Measurements from ENCODE around the gene LPP.

The LPP gene

DNA sequence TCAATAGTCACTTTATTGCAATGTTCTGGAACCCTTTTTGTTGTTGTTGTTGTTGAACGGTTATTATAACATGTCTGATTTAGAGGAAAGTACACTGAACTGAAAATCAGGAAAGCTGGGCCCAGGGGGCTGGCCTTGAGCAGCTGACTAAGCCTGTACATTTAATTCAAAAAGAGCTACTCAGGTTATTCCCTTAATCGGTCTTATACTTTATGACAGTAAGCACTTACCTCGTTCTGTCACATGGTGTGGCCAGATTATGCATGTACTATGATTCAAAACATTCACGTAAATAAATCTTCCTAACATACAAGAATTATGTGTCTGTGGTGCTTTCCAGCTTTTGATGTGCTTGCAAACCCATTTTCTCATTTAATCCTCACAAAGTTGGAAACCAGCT lies 635.3 kb downstream of the LPP start:
- DNase-seq, result no peak

DNA sequence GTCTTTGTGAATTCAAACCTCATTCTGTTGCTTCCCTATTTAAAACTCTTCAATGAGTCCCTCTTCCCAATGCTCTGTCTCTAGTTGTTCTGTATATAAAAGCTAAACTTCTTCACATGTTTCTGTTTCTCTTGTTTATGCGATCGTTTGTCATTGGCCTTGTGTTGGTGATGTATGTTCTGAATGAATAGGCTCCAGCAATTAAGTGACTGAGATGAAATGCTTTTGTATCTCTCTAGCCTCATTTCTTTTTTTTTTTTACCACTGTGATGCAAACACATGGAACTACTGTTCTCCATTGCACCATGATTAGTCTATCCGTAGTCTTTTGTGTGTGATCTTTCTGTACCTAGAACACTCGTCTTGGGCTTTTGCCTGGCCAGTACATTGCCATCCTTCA lies 637.4 kb downstream of the LPP start:
- no peak for DNase-seq

- DNase-seq, result no peak
Measured at GRCh38 chr3:188792793-188793192, 638.8 kb downstream of the LPP start.

- DNase-seq, result no peak
Measured at GRCh38 chr3:188796122-188796631, 642.2 kb downstream of the LPP start.

- DNase-seq, result no peak
Measured at GRCh38 chr3:188797045-188797444, 643.1 kb downstream of the LPP start.

- DNase-seq, result no peak
Measured at GRCh38 chr3:188798556-188799145, 644.7 kb downstream of the LPP start.

GRCh38 chr3:188801393-188801792 lies 647.4 kb downstream of the LPP start:
- no peak for DNase-seq

GRCh38 chr3:188802645-188803044 lies 648.7 kb downstream of the LPP start:
- DNase-seq, result no peak

- peak; percentile 18 for DNase-seq
Measured at GRCh38 chr3:188807006-188807405, 653.0 kb downstream of the LPP start.

GRCh38 chr3:188812198-188812597 lies 658.2 kb downstream of the LPP start:
- DNase-seq, result no peak

GRCh38 chr3:188814581-188814980 lies 660.6 kb downstream of the LPP start:
- no peak for DNase-seq

DNA sequence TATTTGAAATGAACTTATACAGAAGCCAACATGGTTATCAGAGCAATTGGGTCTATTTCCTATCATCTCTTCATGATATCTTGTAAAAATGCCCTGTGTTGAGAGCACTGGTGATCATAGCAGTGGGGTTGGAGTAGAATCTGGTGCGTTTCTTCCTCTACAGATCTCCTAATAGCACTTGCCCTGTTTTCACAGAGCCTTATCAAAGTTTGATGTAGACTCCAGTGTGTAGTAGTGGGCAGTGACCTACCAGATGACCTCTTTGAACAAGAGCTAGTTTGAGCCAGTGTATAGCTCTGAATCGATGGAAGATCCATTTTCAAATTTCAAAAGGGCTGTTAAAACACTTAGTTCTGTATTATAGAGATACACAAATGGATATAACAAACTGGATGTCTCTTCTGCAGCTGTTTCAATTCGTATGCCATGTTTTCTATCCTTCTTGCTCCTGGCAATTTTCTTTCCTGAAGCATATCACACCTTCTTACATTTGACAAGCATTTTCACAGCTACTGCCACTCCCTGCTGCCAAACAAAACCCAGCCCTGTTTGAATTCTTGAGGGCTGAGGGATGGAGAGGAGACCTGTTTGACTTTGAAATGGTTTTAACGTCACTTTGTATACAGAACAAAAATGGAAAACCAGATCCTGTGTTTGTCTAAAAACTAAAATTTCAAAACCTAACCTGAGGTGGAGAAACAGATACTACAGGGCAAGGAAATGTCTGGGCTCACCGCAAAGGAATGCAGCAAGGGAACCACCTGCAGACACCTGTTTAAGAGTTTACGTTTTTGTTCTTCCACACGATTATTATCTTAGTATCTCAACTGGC lies 663.4 kb downstream of the LPP start:
- no peak for DNase-seq

- DNase-seq, result no peak
Measured at GRCh38 chr3:188817935-188818269, 663.9 kb downstream of the LPP start.

- DNase-seq, result no peak
Measured at GRCh38 chr3:188818282-188818681, 664.3 kb downstream of the LPP start.

DNA sequence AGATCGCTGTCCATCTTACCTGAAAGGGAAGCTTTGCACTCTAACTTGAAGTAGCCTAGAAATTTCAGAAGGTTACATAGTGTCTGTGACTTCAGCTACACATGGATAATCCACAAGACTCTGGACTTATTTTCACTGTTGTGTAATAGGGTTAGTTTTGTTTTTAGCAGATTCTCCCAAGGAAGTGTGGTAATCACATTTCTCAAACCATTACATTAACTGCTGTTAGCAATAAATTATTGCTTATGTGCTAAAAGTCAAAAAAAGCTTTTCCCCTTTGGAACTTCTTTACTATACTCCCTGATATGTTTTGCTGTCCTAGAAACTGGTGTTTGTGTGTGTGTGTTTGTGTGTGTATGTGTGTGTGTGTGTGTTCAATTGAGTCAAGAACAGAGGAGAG lies 666.0 kb downstream of the LPP start:
- DNase-seq, result no peak

GRCh38 chr3:188822004-188822403 lies 668.0 kb downstream of the LPP start:
- no peak for DNase-seq

- DNase-seq, result no peak
Measured at GRCh38 chr3:188822411-188822810, 668.5 kb downstream of the LPP start.

DNA sequence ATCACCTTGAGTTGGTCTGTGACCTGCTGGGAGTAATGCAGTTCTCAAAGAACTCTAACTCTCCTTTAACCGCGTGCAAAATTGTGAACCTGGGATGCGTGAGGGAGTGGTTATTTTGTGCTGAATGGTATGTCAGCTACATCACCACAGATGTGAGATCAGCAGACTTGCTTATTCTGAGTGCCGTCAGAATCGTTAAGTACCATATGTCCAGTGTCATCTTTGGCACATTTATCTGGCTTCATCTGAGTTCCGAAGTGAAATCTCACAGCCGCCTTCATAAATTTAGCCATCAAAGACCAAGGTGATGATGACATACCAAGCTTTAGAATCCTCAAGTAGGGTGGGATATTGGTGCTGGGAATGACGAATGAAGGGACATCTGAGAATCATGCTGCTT lies 670.6 kb downstream of the LPP start:
- DNase-seq, result no peak

DNA sequence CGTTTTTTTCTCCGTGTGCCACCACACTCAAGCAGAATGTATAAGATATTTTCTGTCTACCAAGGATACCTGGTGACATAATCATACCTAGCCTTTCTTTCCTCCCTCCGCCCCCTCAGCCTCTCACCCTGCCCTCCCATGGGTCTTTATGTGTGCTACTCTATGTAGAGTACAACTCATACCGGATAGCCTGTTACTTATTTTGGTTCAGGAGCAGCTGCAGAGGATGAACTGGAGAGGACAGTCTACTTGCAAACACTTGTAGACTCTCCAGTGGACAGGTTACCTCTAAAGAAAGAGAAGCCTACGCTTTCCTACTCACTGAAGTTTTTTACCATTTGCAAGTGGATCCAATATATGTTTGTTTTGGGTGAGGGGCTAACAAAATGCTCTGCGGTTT lies 671.9 kb downstream of the LPP start:
- DNase-seq, result no peak

DNA sequence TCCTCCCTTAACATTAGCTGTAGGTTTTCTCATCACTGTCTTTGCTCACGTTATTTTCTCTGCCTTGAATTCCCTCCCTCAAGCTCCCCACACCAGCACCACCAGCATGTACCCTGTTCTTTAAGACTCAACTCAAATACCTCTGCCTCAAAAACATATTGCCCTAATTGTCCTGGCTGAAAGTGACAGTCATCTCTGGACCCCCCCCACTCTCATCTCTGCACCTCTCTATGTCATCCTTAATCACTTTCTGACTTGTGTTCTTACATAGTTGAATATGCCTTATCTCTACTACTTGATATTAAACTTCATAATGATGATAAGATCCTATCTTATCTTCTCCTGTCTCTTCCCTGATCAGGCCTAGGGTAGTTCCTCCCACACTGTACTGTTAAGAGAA lies 672.6 kb downstream of the LPP start:
- no peak for DNase-seq

- DNase-seq, result no peak
Measured at GRCh38 chr3:188827103-188827502, 673.1 kb downstream of the LPP start.

GRCh38 chr3:188827576-188827975 lies 673.6 kb downstream of the LPP start:
- DNase-seq, result no peak

DNA sequence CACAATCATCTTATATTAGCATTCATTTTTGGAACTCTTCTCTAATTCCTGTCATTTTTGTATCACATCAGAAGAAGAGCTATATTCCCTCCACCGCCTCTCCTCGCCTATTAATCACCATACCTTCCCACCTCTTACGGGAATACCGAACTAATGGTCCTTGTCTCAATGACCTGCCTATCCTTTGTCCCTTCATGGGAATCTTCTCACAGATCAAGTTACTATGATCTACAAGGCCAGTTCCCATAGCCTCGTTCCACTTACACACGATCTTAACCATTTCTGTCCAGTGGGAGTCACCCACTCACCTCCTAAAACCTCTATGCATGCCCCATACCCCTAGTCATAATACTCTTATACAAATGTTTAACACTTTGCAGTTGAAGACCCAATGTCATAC lies 675.2 kb downstream of the LPP start:
- DNase-seq, result no peak

GRCh38 chr3:188829576-188829975 lies 675.6 kb downstream of the LPP start:
- no peak for DNase-seq

GRCh38 chr3:188830893-188831292 lies 676.9 kb downstream of the LPP start:
- DNase-seq, result no peak

Data from DMS79 treated with DMSO at 0.1 percent for 48 hours (cell line).